MCF 10A (cell line): Measurements from ENCODE around the gene ST14. TPM values are rescaled to one million over a fixed set of nuclear protein-coding genes. Genes with fewer than 3 reads are reported as not detected.
"Not testable (repeated sequence)": the region's sequence is repeated elsewhere in the genome, so short reads cannot be mapped to it uniquely, and the experiment has no call there.

Experiments
- BruUV-seq: library from RNA; stranded (reverse); fragments of 400-500 nt; replicated peaks from 2 replicates; lab custom pipeline; 2021; lab: Mats Ljungman, UMichigan
- CTCF ChIA-PET: fragments of 300-600 bp; sonication (Branson Sonifier 250); formaldehyde crosslinking; extraction: SDS; loops from one replicate; lab custom pipeline; 2021; ENCODE audit warnings: antibody characterized with exemption, inconsistent platforms; lab: Yijun Ruan, JAX
- POLR2A ChIA-PET: fragments of 300-600, 350-650 bp; sonication (Branson Sonifier 250); formaldehyde crosslinking; extraction: SDS; loops from one replicate; lab custom pipeline; 2020; ENCODE audit warnings: antibody characterized with exemption, inconsistent platforms; lab: Yijun Ruan, JAX
- DNase-seq: peaks from one replicate; pipeline ENCODE4 v3.0.0-alpha.2; 2018; ENCODE audit not compliant: unreplicated experiment
- H3K27ac Mint-ChIP-seq: one replicate; pipeline ENCODE4 v1.8.0; 2022; ENCODE audit warnings: mild to moderate bottlenecking, low read depth, mixed read lengths; ENCODE audit not compliant: unreplicated experiment
- H3K27me3 Mint-ChIP-seq: one replicate; pipeline ENCODE4 v1.8.0; 2022; ENCODE audit warnings: mixed read lengths; ENCODE audit not compliant: insufficient read depth, unreplicated experiment
- H3K36me3 Mint-ChIP-seq: one replicate; pipeline ENCODE4 v1.8.0; 2022; ENCODE audit warnings: mild to moderate bottlenecking, moderate library complexity, mixed read lengths; ENCODE audit not compliant: insufficient read depth, unreplicated experiment
- H3K4me1 Mint-ChIP-seq: one replicate; pipeline ENCODE4 v1.8.0; 2022; ENCODE audit warnings: mixed read lengths; ENCODE audit not compliant: insufficient read depth, unreplicated experiment
- H3K4me3 Mint-ChIP-seq: one replicate; pipeline ENCODE4 v1.8.0; 2022; ENCODE audit warnings: mild to moderate bottlenecking, moderate library complexity, mixed read lengths; ENCODE audit not compliant: unreplicated experiment
- H3K9me3 Mint-ChIP-seq: one replicate; pipeline ENCODE4 v1.8.0; 2022; ENCODE audit warnings: mixed read lengths; ENCODE audit not compliant: unreplicated experiment
- CTCF ChIP-seq: fragments of 200-600 bp; IDR thresholded peaks from one replicate; pipeline ENCODE4 v1.8.0; 2022; ENCODE audit warnings: antibody characterized with exemption, mild to moderate bottlenecking; ENCODE audit not compliant: unreplicated experiment
- intact Hi-C: fragments of 100-400 bp; cut with micrococcal nuclease; formaldehyde crosslinking; loops from 2 replicates; pipeline ENCODE4 v1.14.1; 2022
- total RNA-seq: library from RNA; stranded (reverse); gene quantifications from 2 replicates; pipeline ENCODE4 v1.2.3, GENCODE V29; 2022

ST14 gene
- total RNA-seq, 1 experiment from 2014 or later, result 27.2 TPM

GRCh38 chr11:130227373-130227772 is 67.8 kb downstream of the ST14 start:
- ChIA-PET CTCF (no interaction called here), POLR2A (no interaction called here)
- Mint-ChIP-seq H3K4me1 (no peaks in the 10 kb centered on the region), H3K9me3 (no peaks in the 10 kb centered on the region), H3K27me3 (no peaks in the 10 kb centered on the region), H3K36me3 (peaks cover 18% of the 10 kb centered on the region), H3K27ac (no peak overlapping the region), H3K4me3 (no peak overlapping the region)
- no TSS peak for BruUV-seq
- no peak for TF ChIP-seq CTCF
- intact Hi-C loops, result no loop called here
- no peak for DNase-seq

- POLR2A ChIA-PET, H3K27me3 Mint-ChIP-seq, BruUV-seq, intact Hi-C loops, H3K4me3 Mint-ChIP-seq, H3K27ac Mint-ChIP-seq, DNase-seq, H3K4me1 Mint-ChIP-seq, H3K9me3 Mint-ChIP-seq, CTCF ChIA-PET: not testable (repeated sequence)
- peaks cover 23% of the 10 kb centered on the region for H3K36me3 Mint-ChIP-seq
Measured at GRCh38 chr11:130233486-130233885, 73.9 kb downstream of the ST14 start.

- H3K4me3 Mint-ChIP-seq, BruUV-seq, H3K27ac Mint-ChIP-seq, POLR2A ChIA-PET, H3K4me1 Mint-ChIP-seq, DNase-seq, CTCF ChIA-PET, H3K27me3 Mint-ChIP-seq, intact Hi-C loops, H3K9me3 Mint-ChIP-seq: not testable (repeated sequence)
- H3K36me3 Mint-ChIP-seq, result peaks cover 23% of the 10 kb centered on the region
Measured at GRCh38 chr11:130233888-130234287, 74.3 kb downstream of the ST14 start.

- Mint-ChIP-seq H3K9me3 (no peaks in the 10 kb centered on the region), H3K4me1 (no peaks in the 10 kb centered on the region), H3K4me3 (no peak overlapping the region), H3K36me3 (peaks cover 25% of the 10 kb centered on the region), H3K27me3 (no peaks in the 10 kb centered on the region), H3K27ac (no peak overlapping the region)
- no peak for DNase-seq
- no TSS peak for BruUV-seq
- ChIA-PET POLR2A (no interaction called here), CTCF (no interaction called here)
- intact Hi-C loops, result no loop called here
- no peak for TF ChIP-seq CTCF
Measured at GRCh38 chr11:130234315-130234714, 74.7 kb downstream of the ST14 start.

- Mint-ChIP-seq H3K36me3 (peaks cover 40% of the 10 kb centered on the region), H3K4me1 (no peaks in the 10 kb centered on the region), H3K4me3 (no peak overlapping the region), H3K27me3 (no peaks in the 10 kb centered on the region), H3K27ac (no peak overlapping the region), H3K9me3 (no peaks in the 10 kb centered on the region)
- DNase-seq, result no peak
- POLR2A ChIA-PET, result interaction anchor here (0.8 kb wide), 1 partner anchor 22 kb away, joined by 6 read pairs; no protein-coding TSS in a partner anchor
- no peak for TF ChIP-seq CTCF
- BruUV-seq, result no TSS peak
- CTCF ChIA-PET, result no interaction called here
- intact Hi-C loops, result no loop called here
Measured at GRCh38 chr11:130237282-130238006, 77.9 kb downstream of the ST14 start.
